ENCODE data around the gene WSCD2.

WSCD2 gene

GRCh38 chr12:108235985-108236263, 106.8 kb downstream of the WSCD2 start:
- TF ChIP-seq CTCF (IDR thresholded peaks at IDR 0.05; ENCODE audit: insufficient read depth, low read length) (no peak), SPI1 (IDR thresholded peaks at IDR 0.05; ENCODE audit: borderline replicate concordance, low read depth) (no peak), REST (IDR thresholded peaks at IDR 0.05; ENCODE audit: insufficient replicate concordance, low read depth) (no peak), POLR2AphosphoS5 (IDR thresholded peaks at IDR 0.05; ENCODE audit: low read depth) (no peak), GABPA (IDR thresholded peaks at IDR 0.05; ENCODE audit: low read depth) (no peak)
- Histone ChIP-seq H3K27ac (replicated peaks) (no peak overlapping the region), H3K27me3 (ENCODE audit: insufficient read depth, poor library complexity, severe bottlenecking) (no peaks in the 10 kb centered on the region), H3K4me3 (replicated peaks; ENCODE audit: insufficient read depth, low read length) (no peak overlapping the region)
- no peak for DNase-seq (ENCODE audit: low read depth in 1 of 2, low spot score in 1 of 2)

- no peak overlapping the region for H3K4me3 ChIP-seq (replicated peaks; ENCODE audit: insufficient read depth, low read length)
- DNase-seq (ENCODE audit: low read depth in 1 of 2, low spot score in 1 of 2): no peak
Observed at GRCh38 chr12:108236366-108236765, 107.3 kb downstream of the WSCD2 start.

GRCh38 chr12:108237272-108237671, 108.2 kb downstream of the WSCD2 start:
- no peaks in the 10 kb centered on the region for H3K27me3 ChIP-seq (ENCODE audit: insufficient read depth, poor library complexity, severe bottlenecking)
- TF ChIP-seq POLR2AphosphoS5 (IDR thresholded peaks at IDR 0.05; ENCODE audit: low read depth): no peak
- no peak for TF ChIP-seq SPI1 (IDR thresholded peaks at IDR 0.05; ENCODE audit: borderline replicate concordance, low read depth)
- no peak for TF ChIP-seq CTCF (IDR thresholded peaks at IDR 0.05; ENCODE audit: insufficient read depth, low read length)
- TF ChIP-seq GABPA (IDR thresholded peaks at IDR 0.05; ENCODE audit: low read depth): no peak
- no peak for TF ChIP-seq REST (IDR thresholded peaks at IDR 0.05; ENCODE audit: insufficient replicate concordance, low read depth)
- H3K4me3 ChIP-seq (replicated peaks; ENCODE audit: insufficient read depth, low read length): no peak overlapping the region
- H3K27ac ChIP-seq (replicated peaks): no peak overlapping the region
- DNase-seq (ENCODE audit: low read depth in 1 of 2, low spot score in 1 of 2): peak in 1 of 2 experiments; percentile 4

More at GRCh38 chr12:108236366-108236765, 107.3 kb downstream of the WSCD2 start:
- H3K27me3 ChIP-seq (ENCODE audit: insufficient read depth, poor library complexity, severe bottlenecking): no peaks in the 10 kb centered on the region
- no peak overlapping the region for H3K27ac ChIP-seq (replicated peaks)
- TF ChIP-seq GABPA (IDR thresholded peaks at IDR 0.05; ENCODE audit: low read depth) (no peak), SPI1 (IDR thresholded peaks at IDR 0.05; ENCODE audit: borderline replicate concordance, low read depth) (no peak), CTCF (IDR thresholded peaks at IDR 0.05; ENCODE audit: insufficient read depth, low read length) (no peak), POLR2AphosphoS5 (IDR thresholded peaks at IDR 0.05; ENCODE audit: low read depth) (no peak), REST (IDR thresholded peaks at IDR 0.05; ENCODE audit: insufficient replicate concordance, low read depth) (no peak)

All from HL-60 (cell line).